Measurements from ENCODE around the gene ADCYAP1. TPM values are rescaled to one million over a fixed set of nuclear protein-coding genes. Genes with fewer than 3 reads are reported as not detected.

ADCYAP1 gene
- polyA plus RNA-seq, 1 experiment = not detected

DNA sequence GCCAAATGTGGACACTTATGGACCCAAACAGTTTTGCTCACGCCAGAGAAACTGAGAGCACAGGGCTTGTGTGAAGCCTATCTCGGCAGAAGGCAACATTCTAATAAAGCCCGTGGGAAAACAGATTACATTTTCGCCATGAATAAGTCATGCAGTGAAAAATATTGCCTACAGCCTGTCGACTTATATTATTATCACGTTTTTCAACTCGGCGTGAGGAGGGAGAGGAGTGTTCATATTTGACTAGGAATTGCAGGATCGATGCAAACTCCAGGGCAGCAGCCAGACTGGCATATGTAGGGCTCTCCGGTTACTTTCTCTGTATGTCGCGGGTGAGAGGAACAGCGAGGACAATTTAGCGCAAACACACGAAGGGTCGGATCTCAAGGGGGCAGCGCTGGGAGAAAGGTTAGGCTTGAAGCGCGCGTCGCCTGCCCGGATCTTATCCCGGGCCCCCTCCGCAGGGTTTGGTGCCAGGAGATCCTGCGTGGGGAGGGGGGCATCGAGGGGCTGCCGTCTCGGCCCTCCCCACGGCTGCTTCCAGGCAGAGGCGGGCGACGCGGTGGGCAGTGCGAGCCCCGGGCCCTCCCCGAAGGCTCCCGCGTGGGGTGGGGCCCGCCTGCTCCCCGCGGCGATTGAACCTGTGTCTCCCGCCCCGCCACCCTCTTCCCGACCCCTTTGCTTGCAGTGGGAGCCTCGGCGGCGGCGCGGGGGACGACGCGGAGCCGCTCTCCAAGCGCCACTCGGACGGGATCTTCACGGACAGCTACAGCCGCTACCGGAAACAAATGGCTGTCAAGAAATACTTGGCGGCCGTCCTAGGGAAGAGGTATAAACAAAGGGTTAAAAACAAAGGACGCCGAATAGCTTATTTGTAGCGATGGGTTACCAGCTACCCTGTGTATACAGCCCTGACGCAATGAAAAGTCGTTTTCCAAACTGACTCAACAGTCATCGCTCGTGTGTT is 4.4 kb downstream of the ADCYAP1 start:
- H3K9me3 ChIP-seq (ENCODE audit: control insufficient read depth, insufficient read depth, low read length) = peaks cover 9% of the 10 kb centered on the region; the same call in 1 of the 2 replicates
- CTCF ChIA-PET = no interaction called here
- no peak for DNase-seq (ENCODE audit: low read depth, low spot score)
- no peak for TF ChIP-seq CTCF (IDR thresholded peaks at IDR 0.05; ENCODE audit: low read depth, low read length)
- POLR2A ChIA-PET = no interaction called here
- peaks cover 67% of the 10 kb centered on the region for H3K27me3 ChIP-seq (ENCODE audit: control insufficient read depth, insufficient read depth, low read length)
- H3K4me3 ChIP-seq (ENCODE audit: low read depth, low read length) = no peak overlapping the region; the same call in 1 of the 2 replicates
- H3K27ac ChIP-seq (ENCODE audit: low read depth, low read length) = no peak overlapping the region

DNA sequence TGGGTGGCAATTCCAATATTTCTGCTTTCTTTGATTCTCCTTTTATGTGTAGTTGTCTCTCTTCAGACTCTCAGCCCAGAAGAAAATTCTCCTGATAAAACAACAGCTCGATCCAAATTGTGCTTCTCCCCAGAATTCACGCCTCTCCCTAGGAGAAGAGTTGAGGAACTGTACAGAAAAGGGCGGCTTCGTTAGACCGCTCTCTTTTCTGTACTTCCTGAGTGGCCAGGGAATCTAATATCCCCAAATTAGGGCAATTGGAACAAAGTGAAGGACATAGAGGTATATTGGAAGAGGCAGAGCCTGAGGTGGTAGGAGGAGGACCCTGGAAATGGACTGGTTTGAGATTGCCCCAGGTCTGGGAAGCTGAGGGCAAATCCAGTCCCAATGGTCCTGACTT is 5.6 kb downstream of the ADCYAP1 start:
- no peak for TF ChIP-seq CTCF (IDR thresholded peaks at IDR 0.05; ENCODE audit: low read depth, low read length)
- ChIA-PET POLR2A (no interaction called here), CTCF (no interaction called here)
- DNase-seq (ENCODE audit: low read depth, low spot score) = no peak
- Histone ChIP-seq H3K27ac (ENCODE audit: low read depth, low read length) (no peak overlapping the region), H3K9me3 (ENCODE audit: control insufficient read depth, insufficient read depth, low read length) (peaks cover 3% of the 10 kb centered on the region; the same call in 1 of the 2 replicates), H3K4me3 (ENCODE audit: low read depth, low read length) (no peak overlapping the region), H3K27me3 (ENCODE audit: control insufficient read depth, insufficient read depth, low read length) (peaks cover 55% of the 10 kb centered on the region)

- Histone ChIP-seq H3K27me3 (ENCODE audit: control insufficient read depth, insufficient read depth, low read length) (peaks cover 47% of the 10 kb centered on the region), H3K4me3 (ENCODE audit: low read depth, low read length) (no peak overlapping the region), H3K9me3 (ENCODE audit: control insufficient read depth, insufficient read depth, low read length) (peaks cover 3% of the 10 kb centered on the region; the same call in 1 of the 2 replicates), H3K27ac (ENCODE audit: low read depth, low read length) (no peak overlapping the region)
- no peak for DNase-seq (ENCODE audit: low read depth, low spot score)
- POLR2A ChIA-PET = no interaction called here
- no peak for TF ChIP-seq CTCF (IDR thresholded peaks at IDR 0.05; ENCODE audit: low read depth, low read length)
- CTCF ChIA-PET = interaction anchor here (2.6 kb wide), 1 partner anchor 51 kb away, joined by 9 read pairs; no protein-coding TSS in a partner anchor
These were observed 6.4 kb downstream of the ADCYAP1 start for GRCh38 chr18:911025-911424.

GRCh38 chr18:911486-911885 is 6.8 kb downstream of the ADCYAP1 start:
- H3K27ac ChIP-seq (ENCODE audit: low read depth, low read length) = no peak overlapping the region
- H3K9me3 ChIP-seq (ENCODE audit: control insufficient read depth, insufficient read depth, low read length) = peaks cover 3% of the 10 kb centered on the region; the same call in 1 of the 2 replicates
- TF ChIP-seq CTCF (IDR thresholded peaks at IDR 0.05; ENCODE audit: low read depth, low read length) = no peak
- no peak overlapping the region for H3K4me3 ChIP-seq (ENCODE audit: low read depth, low read length)
- POLR2A ChIA-PET = no interaction called here
- CTCF ChIA-PET = interaction anchor here (2.6 kb wide), 1 partner anchor 50 kb away, joined by 9 read pairs; no protein-coding TSS in a partner anchor
- peaks cover 43% of the 10 kb centered on the region for H3K27me3 ChIP-seq (ENCODE audit: control insufficient read depth, insufficient read depth, low read length)
- no peak for DNase-seq (ENCODE audit: low read depth, low spot score)

DNA sequence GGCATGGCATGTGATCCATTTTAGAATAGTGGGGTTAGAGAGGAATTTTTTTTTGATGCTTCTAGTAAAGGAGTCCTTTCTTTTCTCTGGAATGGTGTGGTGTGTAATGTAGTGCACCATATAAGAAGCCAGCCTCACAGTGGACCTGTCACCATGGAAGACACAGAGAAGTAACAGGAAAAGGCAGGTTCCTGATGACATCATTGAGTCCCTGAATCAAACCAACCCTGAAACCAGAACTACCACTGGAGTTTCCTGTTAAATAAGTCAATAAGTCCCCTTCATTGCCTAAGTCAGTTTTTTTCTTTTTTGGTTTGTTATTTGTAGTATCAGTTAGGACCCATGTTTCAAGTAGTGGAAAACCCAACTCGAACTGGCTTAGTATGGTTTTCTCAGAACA is 11.9 kb downstream of the ADCYAP1 start:
- ChIA-PET POLR2A (no interaction called here), CTCF (no interaction called here)
- TF ChIP-seq CTCF (IDR thresholded peaks at IDR 0.05; ENCODE audit: low read depth, low read length) = no peak
- Histone ChIP-seq H3K9me3 (ENCODE audit: control insufficient read depth, insufficient read depth, low read length) (no peaks in the 10 kb centered on the region), H3K27me3 (ENCODE audit: control insufficient read depth, insufficient read depth, low read length) (no peaks in the 10 kb centered on the region), H3K27ac (ENCODE audit: low read depth, low read length) (no peak overlapping the region), H3K4me3 (ENCODE audit: low read depth, low read length) (no peak overlapping the region)
- DNase-seq (ENCODE audit: low read depth, low spot score) = no peak
